ENCODE measurements around the gene ANKHD1.
"Not testable (repeated sequence)": the region's sequence is repeated elsewhere in the genome, so short reads cannot be mapped to it uniquely, and the experiment has no call there.

Gene ANKHD1

GRCh38 chr5:140420665-140421361, 19.2 kb downstream of the ANKHD1 start:
- no peak for DNase-seq (ENCODE audit: low spot score)

- not testable (repeated sequence) for DNase-seq (ENCODE audit: low spot score)
These were observed 19.7 kb downstream of the ANKHD1 start for GRCh38 chr5:140421375-140421774.

GRCh38 chr5:140423609-140424008, 22.0 kb downstream of the ANKHD1 start:
- no peak for DNase-seq (ENCODE audit: low spot score)

GRCh38 chr5:140424135-140424534, 22.5 kb downstream of the ANKHD1 start:
- no peak for DNase-seq (ENCODE audit: low spot score)

GRCh38 chr5:140427726-140428125, 26.1 kb downstream of the ANKHD1 start:
- DNase-seq (ENCODE audit: low spot score), result not testable (repeated sequence)

- no peak for DNase-seq (ENCODE audit: low spot score)
These were observed 28.1 kb downstream of the ANKHD1 start for GRCh38 chr5:140429724-140430123.

GRCh38 chr5:140432212-140432611, 30.6 kb downstream of the ANKHD1 start:
- no peak for DNase-seq (ENCODE audit: low spot score)

GRCh38 chr5:140432916-140433315, 31.3 kb downstream of the ANKHD1 start:
- no peak for DNase-seq (ENCODE audit: low spot score)

GRCh38 chr5:140457368-140457767, 55.7 kb downstream of the ANKHD1 start:
- DNase-seq (ENCODE audit: low spot score), result not testable (repeated sequence)

GRCh38 chr5:140466981-140467742, 65.5 kb downstream of the ANKHD1 start:
- no peak for DNase-seq (ENCODE audit: low spot score)

GRCh38 chr5:140468188-140468587, 66.6 kb downstream of the ANKHD1 start:
- DNase-seq (ENCODE audit: low spot score), result no peak

- DNase-seq (ENCODE audit: low spot score), result no peak
These were observed 67.6 kb downstream of the ANKHD1 start for GRCh38 chr5:140469259-140469658.

- DNase-seq (ENCODE audit: low spot score), result no peak
These were observed 78.8 kb downstream of the ANKHD1 start for GRCh38 chr5:140480310-140481014.

GRCh38 chr5:140481758-140482157, 80.1 kb downstream of the ANKHD1 start:
- DNase-seq (ENCODE audit: low spot score), result no peak

- no peak for DNase-seq (ENCODE audit: low spot score)
These were observed 81.4 kb downstream of the ANKHD1 start for GRCh38 chr5:140483055-140483454.

GRCh38 chr5:140488141-140488540, 86.5 kb downstream of the ANKHD1 start:
- not testable (repeated sequence) for DNase-seq (ENCODE audit: low spot score)

- DNase-seq (ENCODE audit: low spot score), result no peak
These were observed 87.3 kb downstream of the ANKHD1 start for GRCh38 chr5:140488914-140489313.

GRCh38 chr5:140497897-140498296, 96.3 kb downstream of the ANKHD1 start:
- no peak for DNase-seq (ENCODE audit: low spot score)

- no peak for DNase-seq (ENCODE audit: low spot score)
These were observed 97.0 kb downstream of the ANKHD1 start for GRCh38 chr5:140498591-140498990.

- DNase-seq (ENCODE audit: low spot score), result no peak
These were observed 101.2 kb downstream of the ANKHD1 start for GRCh38 chr5:140502834-140503233.

- DNase-seq (ENCODE audit: low spot score), result no peak
These were observed 108.3 kb downstream of the ANKHD1 start for GRCh38 chr5:140509898-140510297.

- DNase-seq (ENCODE audit: low spot score), result no peak
These were observed 111.5 kb downstream of the ANKHD1 start for GRCh38 chr5:140513124-140513523.

GRCh38 chr5:140524003-140524402, 122.4 kb downstream of the ANKHD1 start:
- DNase-seq (ENCODE audit: low spot score), result no peak

All from germinal center (tissue), 1 donor.